HG02973 (cell line): ENCODE results near the gene MCAT.
"Not testable (repeated sequence)": the region's sequence is repeated elsewhere in the genome, so short reads cannot be mapped to it uniquely, and the experiment has no call there.

Experiments used
- ATAC-seq: cut with Tn5 transposase; IDR thresholded peaks from one replicate; pipeline ENCODE4 v1.9.1; 2021; ENCODE audit warnings: moderate library complexity; ENCODE audit not compliant: unreplicated experiment

The MCAT gene

DNA sequence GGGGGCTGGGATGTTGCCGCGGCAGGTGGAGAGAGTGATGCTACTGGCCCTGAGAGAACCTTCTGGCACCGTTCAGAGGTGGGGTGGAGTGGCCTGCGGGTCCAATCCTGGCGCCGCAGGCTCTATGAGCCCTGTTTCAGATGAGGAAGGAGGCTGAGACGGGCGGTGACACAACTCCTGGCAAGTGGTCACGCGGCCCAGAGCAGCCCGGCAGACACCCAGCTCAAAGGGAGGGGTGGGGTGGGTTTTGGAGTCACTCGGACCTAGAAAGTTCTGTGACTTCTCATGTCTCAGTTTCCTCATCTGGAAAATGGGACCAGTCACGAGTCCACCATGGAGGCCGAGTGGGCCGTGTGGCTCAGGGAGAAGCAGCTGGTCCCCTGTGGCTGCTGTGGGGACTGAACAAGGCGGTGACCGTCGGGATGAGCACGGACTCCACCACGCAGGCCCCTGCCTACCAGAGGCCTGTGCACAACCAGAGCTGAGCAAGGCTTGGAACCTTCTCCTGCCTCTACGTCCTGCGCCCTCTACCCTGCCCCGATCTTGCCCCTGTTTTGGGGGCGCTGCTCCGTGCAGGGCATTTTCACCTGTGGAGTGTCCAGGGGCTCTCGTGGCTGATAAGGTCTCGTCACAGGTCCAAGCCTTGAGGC is 11.8 kb upstream of the MCAT start:
- ATAC-seq = no peak

DNA sequence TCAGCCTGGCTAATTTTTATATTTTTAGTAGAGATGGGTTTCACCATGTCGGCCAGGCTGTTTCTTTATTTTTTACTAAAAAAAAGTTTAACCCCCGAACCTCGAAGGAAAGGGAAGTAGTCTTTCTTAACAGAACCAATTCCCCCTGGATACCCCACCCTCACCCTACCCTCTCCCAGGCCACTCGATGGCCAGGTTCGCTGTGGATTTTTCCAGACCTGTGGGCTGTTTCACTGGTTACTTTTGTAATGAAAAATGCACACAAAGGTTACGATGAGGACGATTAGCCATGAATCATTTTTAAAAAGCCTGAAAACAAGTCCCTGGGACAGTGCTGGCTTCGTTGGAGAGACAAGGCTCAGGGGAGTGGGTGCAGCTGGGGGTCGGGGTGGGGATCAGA is 10.7 kb upstream of the MCAT start:
- ATAC-seq = no peak

DNA sequence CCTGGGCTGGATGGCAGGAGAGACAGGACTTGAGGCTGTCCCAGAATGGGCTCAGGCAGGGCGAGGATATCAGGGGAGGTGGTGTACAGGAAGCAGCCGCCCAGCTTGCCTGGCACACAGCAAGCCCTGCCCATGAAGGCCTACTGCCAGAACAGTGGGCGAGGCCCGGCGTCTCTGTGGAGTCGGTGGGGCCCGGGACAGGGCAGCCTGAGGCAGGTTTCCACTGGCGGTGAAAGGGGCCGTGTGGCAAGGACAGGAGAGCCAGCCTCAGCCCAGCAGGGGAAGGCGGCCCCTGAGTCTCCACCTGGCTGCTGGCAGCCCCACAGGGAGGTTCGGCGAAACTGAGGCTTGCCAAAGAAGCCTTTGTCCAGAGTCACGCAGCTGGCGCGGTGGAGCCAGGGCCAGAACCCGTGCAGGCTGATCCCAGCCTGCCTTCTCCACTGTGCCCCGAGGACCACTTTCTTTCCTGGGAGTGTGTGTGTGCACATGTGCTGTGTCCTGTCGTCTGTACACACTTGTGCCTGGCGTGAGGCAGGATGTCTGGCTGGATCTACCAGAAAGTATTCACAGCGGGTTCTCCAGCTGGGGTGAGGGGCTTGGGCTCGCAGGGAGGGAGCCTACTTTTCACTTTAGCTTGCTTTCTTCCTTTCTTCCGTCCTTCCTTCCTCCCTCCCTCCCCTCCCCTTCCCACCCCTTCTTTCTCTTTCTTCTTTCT is 9.3 kb upstream of the MCAT start:
- no peak for ATAC-seq

DNA sequence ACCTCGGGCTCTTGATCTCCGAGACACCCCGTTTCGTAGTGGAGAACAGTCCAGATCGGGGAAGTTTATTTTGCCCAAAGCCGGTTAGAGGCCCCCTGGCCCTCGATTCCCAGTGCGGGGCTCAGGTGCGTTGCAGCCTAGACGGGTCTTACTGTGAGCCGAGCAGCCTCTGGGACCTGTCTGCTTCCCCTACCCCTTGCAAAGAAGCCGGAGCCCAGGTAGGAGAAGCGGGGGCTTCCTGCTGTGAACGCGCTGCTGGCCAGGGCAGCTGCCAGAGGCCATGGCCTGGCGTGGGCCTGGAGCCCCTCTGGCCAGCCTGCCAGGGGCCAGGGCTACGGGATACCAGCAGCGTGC is 8.8 kb upstream of the MCAT start:
- no peak for ATAC-seq

DNA sequence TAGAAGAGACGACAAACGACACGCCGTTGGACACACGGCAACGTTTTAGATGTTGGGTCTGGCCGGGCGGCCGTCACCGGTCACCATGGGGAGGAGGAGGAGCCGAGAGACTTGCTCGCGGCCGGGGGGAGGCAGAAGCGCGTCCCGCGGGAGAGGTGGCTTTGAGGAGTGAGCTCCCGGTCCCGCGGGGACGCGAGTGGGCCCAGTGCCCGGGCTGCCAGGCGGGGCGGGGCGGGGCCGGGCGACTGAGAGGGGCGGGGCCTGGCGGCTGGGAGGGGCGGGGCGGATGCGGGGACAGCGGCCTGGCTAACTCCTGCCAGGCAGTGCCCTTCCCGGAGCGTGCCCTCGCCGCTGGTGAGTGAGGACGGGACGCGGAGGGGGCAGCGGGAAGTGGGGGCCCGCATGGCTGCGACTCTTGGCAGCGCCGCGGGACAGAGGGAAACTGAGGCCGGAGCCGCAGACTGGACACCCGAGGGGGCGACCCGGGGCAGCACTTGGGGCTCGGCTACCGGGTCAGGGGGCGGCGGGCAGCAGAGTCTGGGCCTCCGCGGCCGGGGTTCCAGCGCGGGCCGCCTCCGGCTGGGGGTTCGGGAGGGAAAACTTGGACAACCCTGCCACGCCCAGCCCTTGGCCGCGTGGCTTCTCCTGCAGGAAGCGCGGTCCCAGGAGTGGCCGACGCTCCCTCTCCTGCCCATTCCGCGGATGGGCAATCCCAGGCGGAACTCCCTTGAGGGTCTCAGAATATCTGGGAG is 8.2 kb upstream of the MCAT start, which contains the start of gene TSPO:
TSS of gene TSPO (plus strand) at position 309 of the 752 bp plus-strand sequence. CDS start 7,680 bp downstream, outside the sequence.
- no peak for ATAC-seq

DNA sequence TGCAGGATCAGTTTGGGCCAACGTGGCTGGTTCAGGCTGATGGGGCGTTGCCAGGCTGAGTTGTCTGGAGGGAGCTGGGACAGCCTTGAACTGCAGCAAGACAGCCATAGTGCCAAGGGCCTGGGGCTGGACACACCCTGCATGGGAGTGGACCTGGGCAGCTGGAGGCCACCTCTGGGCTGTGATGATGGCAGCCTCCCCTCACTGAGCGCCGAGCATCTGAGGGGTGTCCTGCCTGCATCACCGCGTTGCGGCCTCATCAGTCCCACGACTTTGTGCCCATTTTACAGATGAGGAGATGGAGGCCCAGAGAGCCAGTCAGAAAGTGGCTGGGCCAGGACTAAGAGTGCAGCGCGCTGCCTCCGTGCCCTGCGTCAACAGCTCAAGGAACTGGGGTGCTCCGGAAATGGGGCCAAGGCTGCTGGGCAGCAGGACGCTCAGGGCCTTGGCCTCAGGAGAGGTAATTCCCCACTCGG is 7.6 kb upstream of the MCAT start:
- no peak for ATAC-seq

DNA sequence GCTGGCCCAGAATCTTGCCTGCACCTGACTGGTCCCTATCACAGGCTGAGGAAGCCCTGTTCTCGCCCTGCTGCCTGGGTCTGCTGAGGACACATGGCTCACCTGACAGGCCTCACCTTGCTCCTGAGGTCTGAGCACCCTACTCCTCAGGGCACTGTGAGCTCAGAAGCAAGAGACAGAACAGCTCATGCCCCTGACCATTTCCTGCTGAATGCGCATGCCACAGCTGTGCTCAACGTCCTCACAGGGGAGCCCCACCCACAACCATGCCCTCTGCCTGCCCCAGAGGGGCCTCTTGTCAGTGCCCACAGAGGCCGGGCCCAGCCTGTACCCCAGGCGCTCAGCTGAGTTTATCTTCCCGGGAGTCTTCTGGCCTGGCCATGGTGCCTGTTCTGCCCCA is 5.4 kb upstream of the MCAT start:
- ATAC-seq = no peak

DNA sequence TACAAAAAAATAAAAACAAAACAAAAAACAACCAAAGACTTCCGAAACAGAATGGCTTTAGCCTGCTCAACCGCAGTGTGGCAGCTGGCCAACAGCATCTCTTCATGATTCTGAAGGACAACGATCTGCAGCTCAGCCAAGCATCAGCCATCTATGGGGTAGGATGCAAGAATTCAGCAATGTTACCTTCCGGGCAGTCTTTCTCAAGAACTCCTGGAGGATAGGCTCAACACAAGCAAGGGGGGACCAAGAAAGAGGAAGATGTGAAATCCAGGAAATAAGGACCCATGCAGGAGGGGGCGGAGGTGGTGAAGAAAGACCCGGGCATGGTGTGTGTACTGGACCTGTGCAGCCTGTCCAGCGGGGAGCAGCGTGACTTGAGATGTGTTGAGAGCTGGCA is 4.6 kb upstream of the MCAT start:
- ATAC-seq = no peak

DNA sequence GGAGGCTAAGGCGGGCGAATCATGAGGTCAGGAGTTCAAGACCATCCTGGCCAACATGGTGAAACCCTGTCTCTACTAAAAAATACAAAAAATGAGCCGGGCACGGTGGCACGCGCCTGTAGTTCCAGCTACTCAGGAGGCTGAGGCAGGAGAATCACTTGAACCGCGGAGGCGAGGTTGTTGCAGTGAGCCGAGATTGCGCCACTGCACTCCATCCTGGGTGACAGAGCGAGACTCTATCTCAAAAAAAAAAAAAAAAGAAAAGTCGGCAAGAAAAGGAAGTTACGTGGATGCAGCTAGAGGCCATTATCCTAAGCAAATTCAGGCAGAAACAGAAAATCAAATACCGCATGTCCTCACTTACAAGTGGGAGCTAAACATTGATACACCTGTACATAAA is 3.1 kb upstream of the MCAT start:
- ATAC-seq = not testable (repeated sequence)

DNA sequence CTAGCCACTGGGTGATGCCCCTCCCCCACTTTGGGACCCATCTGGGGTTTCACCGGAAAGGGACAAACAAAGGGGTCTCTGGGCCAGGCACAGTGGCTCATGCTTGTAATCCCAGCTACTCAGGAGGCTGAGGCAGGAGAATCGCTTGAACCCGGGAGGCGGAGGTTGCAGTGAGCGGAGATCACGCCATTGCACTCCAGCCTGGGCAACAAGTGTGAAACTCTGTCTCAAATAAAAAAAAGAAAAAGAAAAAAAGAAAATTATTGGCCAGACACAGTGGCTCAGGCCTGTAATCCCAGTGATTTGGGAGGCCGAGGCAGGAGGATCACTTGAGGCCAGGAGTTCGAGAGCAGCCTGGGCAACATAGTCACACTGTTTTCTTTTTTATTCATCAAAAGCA is 2.2 kb upstream of the MCAT start:
- not testable (repeated sequence) for ATAC-seq

DNA sequence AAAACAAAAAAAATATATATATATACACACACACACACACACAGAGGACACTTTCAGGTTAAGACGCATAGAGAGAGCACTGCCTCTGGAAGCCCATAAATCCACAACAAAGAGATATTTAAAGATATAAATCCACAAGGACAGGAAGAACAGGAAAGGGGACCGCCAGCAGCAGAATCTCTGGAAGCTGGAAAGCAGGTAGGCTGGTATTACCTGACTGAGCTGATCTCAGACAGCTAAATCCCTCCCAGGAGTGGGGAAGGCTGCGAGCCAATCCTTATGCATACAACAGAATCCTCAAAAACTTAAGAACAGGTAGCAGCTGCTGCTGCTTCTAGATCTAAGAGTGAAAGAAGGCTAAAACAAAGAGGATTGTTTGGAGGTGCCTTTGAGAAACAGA is 1.8 kb upstream of the MCAT start:
- ATAC-seq = no peak

DNA sequence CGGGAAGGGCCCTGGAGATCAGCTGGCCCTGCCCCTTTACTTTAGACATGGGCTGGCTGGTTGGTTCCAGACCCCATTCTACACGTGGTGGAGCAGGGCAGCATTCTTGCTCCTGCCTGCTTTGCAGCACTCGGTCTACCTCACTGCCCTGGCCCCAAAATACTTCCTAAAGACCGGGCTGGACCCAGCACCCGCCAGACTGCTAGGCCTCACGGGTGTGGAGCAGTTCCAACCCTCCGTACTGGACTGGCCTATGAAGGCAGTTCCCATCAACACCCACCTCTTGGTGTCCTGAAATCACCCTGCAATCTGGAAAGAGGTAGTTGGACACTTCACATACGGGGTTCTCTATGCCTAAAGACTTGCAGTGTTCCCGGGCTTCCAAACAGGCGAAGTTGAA is 6.4 kb downstream of the MCAT start:
- no peak for ATAC-seq

DNA sequence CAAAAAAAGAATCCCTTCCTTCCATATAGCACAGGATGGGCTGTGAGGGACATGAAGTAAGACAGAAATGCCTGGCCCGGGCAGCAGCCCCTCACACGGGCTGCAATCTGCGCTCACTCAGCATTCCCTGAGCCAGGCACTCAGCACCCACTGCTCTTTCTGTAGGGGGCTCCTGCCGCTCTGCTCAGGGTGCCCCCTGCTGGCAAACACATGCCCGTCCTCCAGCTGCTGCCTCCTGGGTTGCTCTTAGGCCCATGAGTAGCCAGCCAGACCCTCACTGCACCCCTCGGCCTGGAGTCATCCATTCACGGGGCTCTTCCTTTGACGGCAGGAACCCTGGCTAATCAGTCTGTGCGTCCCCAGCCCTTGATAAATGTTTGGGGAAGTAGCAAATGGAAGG is 6.9 kb downstream of the MCAT start:
- no peak for ATAC-seq

DNA sequence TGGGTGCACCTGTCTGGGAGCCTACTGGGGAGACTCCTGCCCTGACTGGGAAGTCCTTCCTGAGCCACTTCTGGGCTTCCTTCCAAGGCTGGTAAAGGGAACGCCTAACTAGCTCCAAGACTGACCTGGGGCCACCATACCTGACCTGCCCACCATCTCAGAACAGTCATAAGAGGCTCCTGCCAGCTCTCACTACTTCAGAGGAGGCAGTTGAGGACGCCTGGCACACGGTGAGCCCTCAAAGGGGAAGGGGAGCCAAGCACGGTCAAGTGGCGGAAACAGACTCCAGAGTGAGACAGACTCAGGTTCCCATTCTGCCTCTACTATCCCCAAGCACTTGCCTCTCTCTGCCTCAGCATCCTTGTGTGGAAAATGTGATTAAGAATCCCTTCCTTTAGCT is 7.6 kb downstream of the MCAT start:
- ATAC-seq = no peak

DNA sequence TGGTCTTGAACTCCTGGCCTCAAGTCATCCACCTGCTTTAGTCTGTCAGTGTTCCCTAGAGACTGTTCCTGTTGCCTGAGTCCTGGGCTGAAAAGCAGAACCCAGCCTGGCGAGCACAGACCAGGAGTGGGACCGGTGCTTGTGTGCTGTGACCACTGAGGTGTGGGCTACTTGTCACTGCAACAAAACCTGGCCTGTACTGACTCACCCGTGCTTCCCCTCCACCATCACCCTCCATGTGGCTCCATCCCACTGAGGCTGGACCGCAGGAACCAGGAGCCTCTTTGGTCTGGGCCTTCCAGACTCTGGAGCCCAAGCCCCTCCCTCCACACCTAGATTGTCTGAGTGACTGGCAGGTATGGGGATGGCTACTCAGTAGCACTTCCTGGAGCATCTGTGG is 8.6 kb downstream of the MCAT start:
- ATAC-seq = no peak

DNA sequence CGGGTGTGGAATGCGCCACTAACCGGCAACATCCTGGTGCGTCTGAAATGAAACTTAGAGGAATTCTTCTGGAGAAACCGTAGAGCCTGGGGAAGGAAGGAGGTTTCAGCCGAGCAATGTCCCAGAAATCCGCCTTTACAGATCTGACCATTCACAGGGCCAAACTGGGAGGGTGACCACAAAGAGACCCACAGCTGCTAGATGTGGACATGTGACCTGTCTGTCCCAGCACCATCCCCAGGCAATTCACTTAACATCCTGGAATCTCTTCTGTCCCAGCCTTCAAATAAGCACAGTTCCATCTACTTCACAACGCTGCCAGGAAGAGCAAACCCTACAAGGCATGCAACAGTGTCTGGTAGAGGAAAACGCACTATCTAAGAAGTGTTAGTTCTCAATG is 9.8 kb downstream of the MCAT start:
- no peak for ATAC-seq

DNA sequence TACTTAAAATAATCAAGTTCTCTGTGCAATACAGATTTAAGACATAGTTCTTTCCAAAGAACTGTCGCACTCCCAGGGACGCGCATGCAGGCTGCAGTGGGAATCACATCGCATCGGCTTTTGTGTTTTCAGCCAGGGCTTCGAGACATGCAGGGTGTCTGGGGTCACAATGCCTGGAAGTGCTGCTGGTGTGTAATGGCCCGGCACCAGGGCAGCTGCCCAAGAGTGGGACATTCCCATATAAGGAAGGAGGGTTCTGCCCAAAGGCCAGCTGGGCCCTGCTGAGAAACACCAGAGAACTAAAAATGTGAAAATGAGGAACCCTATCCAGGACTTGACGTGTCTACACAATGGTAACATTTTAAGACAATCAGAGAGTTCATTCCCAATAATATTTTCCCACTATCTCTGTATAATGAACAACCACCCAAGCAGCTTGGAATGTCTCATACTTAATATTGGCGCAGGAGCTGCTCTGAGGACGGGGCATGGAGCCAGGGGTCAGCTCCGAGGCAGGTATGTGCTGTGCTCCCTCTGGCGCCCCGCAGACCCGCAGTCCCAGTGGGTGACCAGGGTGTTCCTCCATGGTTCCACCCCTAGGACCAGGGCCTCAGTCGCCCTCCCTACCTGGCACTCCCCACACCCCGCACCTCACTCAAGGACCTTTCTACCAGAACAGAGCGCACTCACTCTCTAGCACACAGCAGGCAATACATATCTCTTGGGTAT is 11.3 kb downstream of the MCAT start:
- ATAC-seq = no peak

DNA sequence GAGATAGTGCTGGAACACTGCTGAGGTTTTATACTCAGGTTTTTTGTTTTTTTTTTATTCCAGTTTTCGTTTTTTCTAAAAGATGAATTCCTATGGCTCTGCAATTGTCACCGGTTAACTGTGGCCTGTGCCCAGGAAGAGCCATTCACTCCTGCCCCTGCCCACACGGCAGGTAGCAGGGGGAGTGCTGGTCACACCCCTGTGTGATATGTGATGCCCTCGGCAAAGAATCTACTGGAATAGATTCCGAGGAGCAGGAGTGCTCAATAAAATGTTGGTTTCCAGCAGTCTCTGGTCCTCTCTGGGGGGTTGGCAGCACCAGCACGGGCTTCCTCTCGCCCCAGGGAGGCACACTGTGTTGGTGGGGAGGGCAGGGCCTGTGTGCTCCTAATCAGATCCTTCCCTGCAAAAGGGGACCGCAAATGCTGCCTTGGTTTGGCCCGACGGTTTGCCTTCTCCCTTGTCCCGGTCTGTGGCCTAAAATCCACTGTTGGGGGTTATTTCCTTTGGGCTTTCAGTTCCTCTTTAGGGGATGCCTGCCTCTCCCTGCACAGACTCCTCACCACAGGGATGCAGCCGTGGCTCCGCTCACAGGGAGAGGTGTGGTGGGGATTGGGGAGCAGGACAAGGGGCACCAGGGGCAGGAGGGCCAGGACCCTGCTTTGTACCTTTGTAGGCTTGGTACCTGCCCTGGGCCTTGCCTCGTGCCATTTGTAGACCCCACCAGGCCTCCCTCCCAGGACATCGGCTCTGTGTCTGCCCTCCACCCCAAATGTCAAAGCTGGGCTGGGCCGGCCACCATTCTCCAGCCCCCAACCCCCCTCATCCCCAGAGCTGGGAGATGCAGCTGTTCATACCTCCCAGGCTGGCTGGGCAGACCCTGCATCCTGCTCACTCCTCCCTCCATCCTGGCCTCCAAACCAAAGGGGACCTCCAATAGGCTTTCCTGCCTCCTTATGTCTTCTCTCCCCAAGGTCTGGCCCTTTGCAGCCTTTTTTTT is 13.5 kb downstream of the MCAT start:
- no peak for ATAC-seq

DNA sequence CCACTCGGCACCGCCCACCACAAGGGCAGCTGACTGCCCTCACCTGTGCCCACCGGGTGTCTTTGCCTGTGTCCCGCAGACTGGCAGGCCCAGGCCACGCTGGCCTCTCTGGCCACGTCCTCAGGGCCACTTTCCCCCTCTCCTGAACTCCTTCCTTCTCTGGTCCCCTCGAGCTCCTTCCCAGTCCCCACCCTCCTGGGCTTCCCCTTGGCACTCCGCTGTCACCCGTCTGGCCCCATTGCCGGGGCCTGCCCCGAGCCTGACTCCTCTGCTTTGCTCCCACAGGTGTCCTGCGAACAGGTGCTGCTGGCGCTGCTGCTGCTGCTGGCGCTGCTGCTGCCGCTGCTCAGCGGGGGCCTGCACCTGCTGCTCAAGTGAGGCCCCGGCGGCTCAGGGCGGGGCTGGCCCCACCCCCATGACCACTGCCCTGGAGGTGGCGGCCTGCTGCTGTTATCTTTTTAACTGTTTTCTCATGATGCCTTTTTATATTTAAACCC is 14.2 kb downstream of the MCAT start:
- ATAC-seq = no peak

DNA sequence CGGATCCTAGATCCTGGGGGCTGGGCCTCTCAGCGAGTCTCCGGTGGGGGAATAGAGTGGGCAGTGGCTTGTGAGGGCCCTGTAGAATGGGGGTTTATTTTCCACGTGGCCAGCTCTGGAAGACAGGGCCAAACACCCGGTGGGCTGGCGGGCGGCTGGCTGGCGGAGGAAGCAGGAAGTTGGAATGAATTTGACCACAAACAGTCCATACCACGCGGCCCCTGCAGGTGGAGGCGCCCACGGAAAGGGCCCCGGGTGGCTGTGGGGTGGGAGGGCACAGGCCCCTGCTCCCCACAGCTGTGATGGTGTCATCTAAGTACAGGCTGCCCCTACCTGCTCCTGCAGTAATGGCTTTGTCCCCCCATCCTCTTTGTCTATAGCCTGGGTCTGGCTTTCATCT is 15.1 kb downstream of the MCAT start:
- ATAC-seq = no peak
